ENCODE measurements around the gene COX6B2. TPM values are rescaled to one million over a fixed set of nuclear protein-coding genes. Genes with fewer than 3 reads are reported as not detected.

COX6B2 gene
- total and polyA plus RNA-seq, 2 of the 13 experiments (the other 11 are each of a cell fraction or from before 2014, with no cell fraction given), result 0.21 TPM; not detected in 1

- TF ChIP-seq ZBTB26 (CRISPR knock-in tag; IDR thresholded peaks at IDR 0.05; ENCODE audit: borderline replicate concordance), result no peak
- TF ChIP-seq SNRNP70 (IDR thresholded peaks at IDR 0.05; ENCODE audit: low read depth, low read length), result no peak
- TF ChIP-seq GZF1 (CRISPR knock-in tag; IDR thresholded peaks at IDR 0.05), result no peak
- TF ChIP-seq NR3C1 (CRISPR knock-in tag; IDR thresholded peaks at IDR 0.05), result no peak
- TF ChIP-seq ZNF546 (CRISPR knock-in tag; conservative IDR thresholded peaks at IDR 0.05), result no peak
- TF ChIP-seq SRSF9 (IDR thresholded peaks at IDR 0.05; ENCODE audit: borderline replicate concordance, insufficient read depth, low read depth, low read length, poor library complexity, severe bottlenecking), result no peak
- 0 out of 2 replicates have a peak, but pooled peaks have one; percentile 41 for TF ChIP-seq ZNF275 (CRISPR knock-in tag; IDR thresholded peaks at IDR 0.05; ENCODE audit: borderline replicate concordance)
- peak; percentile 11; the same call in 1 of the 2 replicates for TF ChIP-seq ZBTB7A (CRISPR knock-in tag; IDR thresholded peaks at IDR 0.05)
- no peak for TF ChIP-seq ZNF780A (CRISPR knock-in tag; IDR thresholded peaks at IDR 0.05)
- 0 out of 2 replicates have a peak, but pooled peaks have one; percentile 22 for TF ChIP-seq HDAC2 (CRISPR knock-in tag; IDR thresholded peaks at IDR 0.05)
- TF ChIP-seq ZBTB8A (CRISPR knock-in tag; IDR thresholded peaks at IDR 0.05; ENCODE audit: borderline replicate concordance, low read depth), result no peak
- 0 out of 2 replicates have a peak, but pooled peaks have one; percentile 17 for TF ChIP-seq CBX5 (CRISPR knock-in tag; IDR thresholded peaks at IDR 0.05; ENCODE audit: borderline replicate concordance)
- TF ChIP-seq CSRNP1 (CRISPR knock-in tag; IDR thresholded peaks at IDR 0.05), result peak; percentile 28; the same call in 1 of the 2 replicates
- peak; percentile 43; the same call in 1 of the 2 replicates for TF ChIP-seq ZNF281 (CRISPR knock-in tag; IDR thresholded peaks at IDR 0.05; ENCODE audit: borderline replicate concordance)
- peak; percentile 80 for TF ChIP-seq ZFX (CRISPR knock-in tag; IDR thresholded peaks at IDR 0.05; ENCODE audit: low read depth)
- TF ChIP-seq ZNF644 (CRISPR knock-in tag; IDR thresholded peaks at IDR 0.05; ENCODE audit: low read depth), result 0 out of 2 replicates have a peak, but pooled peaks have one; percentile 38
- TF ChIP-seq ADNP (CRISPR knock-in tag; IDR thresholded peaks at IDR 0.05), result 0 out of 2 replicates have a peak, but pooled peaks have one; percentile 13
- peak; percentile 37; the same call in 1 of the 2 replicates for TF ChIP-seq HIC2 (CRISPR knock-in tag; IDR thresholded peaks at IDR 0.05; ENCODE audit: low read depth)
- TF ChIP-seq ISL2 (CRISPR knock-in tag; IDR thresholded peaks at IDR 0.05), result no peak
- no peak for TF ChIP-seq TCF7L2 (IDR thresholded peaks at IDR 0.05; ENCODE audit: low read depth, low read length)
These were observed 23.0 kb upstream of the COX6B2 start (continued) for GRCh38 chr19:55377356-55378131.

All from HepG2 (cell line).